B cell (primary cell): ENCODE results near the gene HSPBAP1.

Experiments
- CTCF ChIP-seq: fragments of 200-600 bp; IDR thresholded peaks from one replicate; pipeline ENCODE4 v1.8.0; 2022; ENCODE audit warnings: antibody characterized with exemption, mild to moderate bottlenecking
- EZH2 ChIP-seq: IDR thresholded peaks from 2 replicates; pipeline ENCODE4 v1.6.1; 2012; ENCODE audit warnings: borderline replicate concordance, low read depth, mild to moderate bottlenecking, moderate library complexity, low read length; ENCODE audit not compliant: insufficient read depth, poor library complexity, severe bottlenecking

- TF ChIP-seq CTCF (no peak), EZH2 (no peak)
Measured at GRCh38 chr3:122748347-122748746, 45.3 kb downstream of the HSPBAP1 start.
